SK-N-SH (cell line): ENCODE data around the gene LGALS3. TPM values are rescaled to one million over a fixed set of nuclear protein-coding genes. Genes with fewer than 3 reads are reported as not detected.
A peak's percentile ranks its signal among the peaks of the same experiment; 100 is the strongest.

Experiments used
- CTCF ChIA-PET: fragments of 300-600, 350-600 bp; formaldehyde crosslinking; extraction: SDS; loops from one replicate; lab custom pipeline; 2021; lab: Yijun Ruan, JAX
- POLR2A ChIA-PET: fragments of 350-600 bp; sonication (Branson Sonifier 250); formaldehyde crosslinking; extraction: SDS; loops from one replicate; lab custom pipeline; 2020; ENCODE audit warnings: antibody characterized with exemption, inconsistent platforms; lab: Yijun Ruan, JAX
- DNase-seq: peaks from one replicate; pipeline ENCODE4 v3.0.0; 2012
- H2AFZ ChIP-seq: fragments of 200-600 bp; sonication (generic); 2 replicates; pipeline ENCODE4 v1.8.1; 2016; ENCODE audit warnings: antibody characterized with exemption, mild to moderate bottlenecking, low read depth
- H3F3A ChIP-seq: fragments of 200-600 bp; sonication (generic); replicated peaks from 2 replicates; pipeline ENCODE3; 2016; ENCODE audit warnings: antibody characterized with exemption, mild to moderate bottlenecking; ENCODE audit not compliant: insufficient read depth
- H3K27ac ChIP-seq, 2 experiments: fragments of 200-500 bp in 1 of 2; fragments of 200-600 bp in 1 of 2; sonication (Bioruptor generic) in 1 of 2; sonication (generic), shearing (Covaris generic) in 1 of 2; 2 replicates each; pipeline versions ENCODE4 v1.5.1 to v1.6.1; 2014 to 2016; ENCODE audit warnings: low read depth in 2 of 2, inconsistent platforms in 1 of 2, low read length in 1 of 2, mild to moderate bottlenecking in 1 of 2, mixed read lengths in 1 of 2
- H3K27me3 ChIP-seq: fragments of 200-600 bp; sonication (generic), shearing (Covaris generic); 2 replicates; pipeline ENCODE4 v1.6.1; 2016; ENCODE audit warnings: mixed run types; ENCODE audit not compliant: insufficient read depth
- H3K36me3 ChIP-seq, 2 experiments: fragments of 200-500 bp in 1 of 2; fragments of 200-600 bp in 1 of 2; sonication (Bioruptor generic) in 1 of 2; sonication (generic) in 1 of 2; replicated peaks in 1 of 2; 2 replicates each; pipeline versions ENCODE3 to v1.5.1; 2014 to 2016; ENCODE audit warnings: low read length in 1 of 2, mild to moderate bottlenecking in 1 of 2; ENCODE audit not compliant: insufficient read depth in 2 of 2, control insufficient read depth in 1 of 2
- H3K4me1 ChIP-seq, 2 experiments: fragments of 200-500 bp in 1 of 2; fragments of 200-600 bp in 1 of 2; sonication (Bioruptor generic) in 1 of 2; sonication (generic), shearing (Covaris generic) in 1 of 2; 2 replicates each; pipeline versions ENCODE4 v1.5.1 to v1.6.1; 2014 to 2016; ENCODE audit warnings: low read depth in 1 of 2, low read length in 1 of 2, mixed run types in 1 of 2; ENCODE audit not compliant: insufficient read depth in 2 of 2, control insufficient read depth in 1 of 2
- H3K4me2 ChIP-seq: fragments of 200-600 bp; sonication (generic), shearing (Covaris generic); 2 replicates; pipeline ENCODE4 v1.6.1; 2017; ENCODE audit warnings: mixed run types
- H3K4me3 ChIP-seq, 2 experiments: fragments of 200-500 bp in 1 of 2; fragments of 200-600 bp in 1 of 2; sonication (Bioruptor generic) in 1 of 2; sonication (generic), shearing (Covaris generic) in 1 of 2; 2 replicates each; pipeline versions ENCODE4 v1.5.1 to v1.8.1; 2014 to 2016; ENCODE audit warnings: low read depth in 2 of 2, inconsistent platforms in 1 of 2, low read length in 1 of 2, mild to moderate bottlenecking in 1 of 2, mixed read lengths in 1 of 2, moderate library complexity in 1 of 2
- H3K79me2 ChIP-seq: fragments of 200-600 bp; sonication (generic); 2 replicates; pipeline ENCODE4 v1.8.1; 2017; ENCODE audit warnings: mild to moderate bottlenecking; ENCODE audit not compliant: insufficient read depth
- H3K9ac ChIP-seq: fragments of 200-600 bp; sonication (generic); 2 replicates; pipeline ENCODE4 v1.6.1; 2017; ENCODE audit warnings: mixed run types
- H3K9me2 ChIP-seq: fragments of 200-600 bp; sonication (generic); 2 replicates; pipeline ENCODE4 v1.6.1; 2017; ENCODE audit warnings: mixed run types
- H3K9me3 ChIP-seq: fragments of 200-600 bp; sonication (generic); 2 replicates; pipeline ENCODE4 v1.6.1; 2017; ENCODE audit warnings: mixed run types, mild to moderate bottlenecking, moderate library complexity
- H4K20me1 ChIP-seq: fragments of 200-600 bp; sonication (generic); 2 replicates; pipeline ENCODE4 v1.6.1; 2017; ENCODE audit warnings: mild to moderate bottlenecking, mixed run types; ENCODE audit not compliant: insufficient read depth
- CHD2 ChIP-seq: fragments of 150-350 bp; IDR thresholded peaks from 2 replicates; pipeline ENCODE4 v1.6.1; 2018; ENCODE audit warnings: low read length; ENCODE audit not compliant: partially characterized antibody
- ELF1 ChIP-seq: IDR thresholded peaks from 2 replicates; pipeline ENCODE4 v1.4.0; 2012
- EZH2phosphoT487 ChIP-seq: fragments of 200-600 bp; sonication (generic); IDR thresholded peaks from 2 replicates; pipeline ENCODE4 v1.6.1; 2017; ENCODE audit warnings: low read depth, mixed run types, mild to moderate bottlenecking, antibody characterized with exemption, moderate library complexity, borderline replicate concordance
- FOXJ3 ChIP-seq: sonication (generic); formaldehyde crosslinking; IDR thresholded peaks from 2 replicates; pipeline ENCODE4 v1.5.1; 2020; ENCODE audit warnings: mild to moderate bottlenecking, missing genetic modification reagents
- FOXM1 ChIP-seq: IDR thresholded peaks from 2 replicates; pipeline ENCODE4 v1.4.0; 2012; ENCODE audit warnings: low read depth, mild to moderate bottlenecking
- GABPA ChIP-seq: IDR thresholded peaks from 2 replicates; pipeline ENCODE4 v1.4.0; 2012; ENCODE audit warnings: low read depth, mild to moderate bottlenecking
- GATA2 ChIP-seq: sonication (generic); formaldehyde crosslinking; IDR thresholded peaks from 2 replicates; pipeline ENCODE4 v1.5.0; 2020; ENCODE audit warnings: mild to moderate bottlenecking, missing genetic modification reagents
- JUND ChIP-seq: IDR thresholded peaks from 2 replicates; pipeline ENCODE4 v1.4.0; 2012
- MAX ChIP-seq: IDR thresholded peaks from 2 replicates; pipeline ENCODE4 v1.4.0; 2012; ENCODE audit warnings: low read depth
- MEF2A ChIP-seq: IDR thresholded peaks from 2 replicates; pipeline ENCODE4 v1.4.0; 2012; ENCODE audit warnings: low read depth, borderline replicate concordance
- MXI1 ChIP-seq: IDR thresholded peaks from 2 replicates; pipeline ENCODE4 v1.6.1; 2012; ENCODE audit warnings: mild to moderate bottlenecking, low read depth, low read length, improper control_type of control experiment
- NFIC ChIP-seq: IDR thresholded peaks from 2 replicates; pipeline ENCODE4 v1.4.0; 2012; ENCODE audit warnings: borderline replicate concordance
- RAD21 ChIP-seq: IDR thresholded peaks from 2 replicates; pipeline ENCODE4 v1.6.1; 2012; ENCODE audit warnings: mild to moderate bottlenecking, low read length
- SIN3A ChIP-seq: IDR thresholded peaks from 2 replicates; pipeline ENCODE4 v1.6.1; 2012; ENCODE audit warnings: low read depth, mild to moderate bottlenecking, low read length, moderate library complexity, borderline replicate concordance
- TAF1 ChIP-seq: IDR thresholded peaks from 2 replicates; pipeline ENCODE4 v1.6.1; 2012; ENCODE audit warnings: low read depth, mild to moderate bottlenecking, low read length, moderate library complexity, borderline replicate concordance
- TCF12 ChIP-seq: IDR thresholded peaks from 2 replicates; pipeline ENCODE4 v1.4.0; 2012
- USF2 ChIP-seq: fragments of 150-350 bp; IDR thresholded peaks from 2 replicates; pipeline ENCODE4 v1.6.1; 2017; ENCODE audit warnings: antibody characterized with exemption, low read length, low read depth, borderline replicate concordance
- ZBTB33 ChIP-seq: IDR thresholded peaks from 2 replicates; pipeline ENCODE4 v1.4.0; 2012; ENCODE audit warnings: low read depth, borderline replicate concordance
- WGBS: methylation state at CpG from one replicate; pipeline ENCODE4 v1.1.6; 2017; ENCODE audit warnings: low lambda C conversion rate; 5-methylcytosine and 5-hydroxymethylcytosine counted together
- polyA plus RNA-seq, 3 experiments: library from polyadenylated mRNA; depleted of rRNA; stranded (reverse); fragments of >200 nt; gene quantifications; 2 replicates each; pipeline ENCODE4 v1.2.3, GENCODE V29; 2012
- TF ChIP-seq, protein P1 (sequence below): fragments of 200-600 bp; sonication (generic); IDR thresholded peaks from 2 replicates; pipeline ENCODE4 v1.6.1; 2017; ENCODE audit warnings: antibody characterized with exemption, mild to moderate bottlenecking, moderate library complexity
- TF ChIP-seq, protein P2 (sequence below): IDR thresholded peaks from 2 replicates; pipeline ENCODE4 v1.6.1; 2012; ENCODE audit warnings: mild to moderate bottlenecking, low read depth, low read length, moderate library complexity

Gene LGALS3
- polyA plus RNA-seq, 1 of the 3 experiments (the other 2 are of a cell fraction) = 59.8 TPM

- peaks cover 11% of the 10 kb centered on the region for H3F3A ChIP-seq
- H4K20me1 ChIP-seq = peaks cover 6% of the 10 kb centered on the region; the same call in 1 of the 2 replicates
- H3K9me2 ChIP-seq = no peaks in the 10 kb centered on the region
- H3K4me3 ChIP-seq = no peak overlapping the region
- WGBS = 92% methylated on average over 4 of the region's 7 CpGs
- ChIA-PET CTCF (interaction anchor here (0.6 to 2.8 kb wide), 10 partner anchors 8 to 1381 kb away, joined by 3 to 21 read pairs (median 4); partner anchors contain the start of gene MAPK1IP1L), POLR2A (interaction anchor here (0.6 kb wide), 1 partner anchor 70 kb away, joined by 3 read pairs; no protein-coding TSS in a partner anchor)
- H3K4me2 ChIP-seq = no peak overlapping the region
- H3K9me3 ChIP-seq = no peaks in the 10 kb centered on the region
- H3K9ac ChIP-seq = no peak overlapping the region
- peaks cover 51% of the 10 kb centered on the region for H3K79me2 ChIP-seq
- no peaks in the 10 kb centered on the region for H3K27me3 ChIP-seq
- peaks cover 48 to 52% of the 10 kb centered on the region in 2 experiments for H3K36me3 ChIP-seq
- H2AFZ ChIP-seq = no peak overlapping the region
- no peak overlapping the region; a peak in 1 of 4 replicates for H3K27ac ChIP-seq
- DNase-seq = no peak
- H3K4me1 ChIP-seq = peaks cover 13 to 16% of the 10 kb centered on the region in 2 experiments; a peak in 3 of 4 replicates
- TF ChIP-seq, protein P1, sequence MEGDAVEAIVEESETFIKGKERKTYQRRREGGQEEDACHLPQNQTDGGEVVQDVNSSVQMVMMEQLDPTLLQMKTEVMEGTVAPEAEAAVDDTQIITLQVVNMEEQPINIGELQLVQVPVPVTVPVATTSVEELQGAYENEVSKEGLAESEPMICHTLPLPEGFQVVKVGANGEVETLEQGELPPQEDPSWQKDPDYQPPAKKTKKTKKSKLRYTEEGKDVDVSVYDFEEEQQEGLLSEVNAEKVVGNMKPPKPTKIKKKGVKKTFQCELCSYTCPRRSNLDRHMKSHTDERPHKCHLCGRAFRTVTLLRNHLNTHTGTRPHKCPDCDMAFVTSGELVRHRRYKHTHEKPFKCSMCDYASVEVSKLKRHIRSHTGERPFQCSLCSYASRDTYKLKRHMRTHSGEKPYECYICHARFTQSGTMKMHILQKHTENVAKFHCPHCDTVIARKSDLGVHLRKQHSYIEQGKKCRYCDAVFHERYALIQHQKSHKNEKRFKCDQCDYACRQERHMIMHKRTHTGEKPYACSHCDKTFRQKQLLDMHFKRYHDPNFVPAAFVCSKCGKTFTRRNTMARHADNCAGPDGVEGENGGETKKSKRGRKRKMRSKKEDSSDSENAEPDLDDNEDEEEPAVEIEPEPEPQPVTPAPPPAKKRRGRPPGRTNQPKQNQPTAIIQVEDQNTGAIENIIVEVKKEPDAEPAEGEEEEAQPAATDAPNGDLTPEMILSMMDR = peak; percentile 32; the same call in 1 of the 2 replicates
- no peak for TF ChIP-seq NFIC
- TF ChIP-seq, all 33 proteins: peak for 1
These were observed 9.0 kb downstream of the LGALS3 start for GRCh38 chr14:55138091-55138490.

GRCh38 chr14:55139141-55139540 lies 10.1 kb downstream of the LGALS3 start:
- no peaks in the 10 kb centered on the region for H3K9me2 ChIP-seq
- peaks cover 5% of the 10 kb centered on the region; the same call in 1 of the 2 replicates for H4K20me1 ChIP-seq
- no peak overlapping the region for H3K4me2 ChIP-seq
- POLR2A ChIA-PET = no interaction called here
- peaks cover 44% of the 10 kb centered on the region for H3K79me2 ChIP-seq
- CTCF ChIA-PET = interaction anchor here (2.7 to 2.8 kb wide), 2 partner anchors 21 to 88 kb away, joined by 8 to 21 read pairs; partner anchors contain the start of gene MAPK1IP1L
- no peak overlapping the region for H3K4me3 ChIP-seq
- no peak overlapping the region for H3K27ac ChIP-seq
- DNase-seq = no peak
- H3K27me3 ChIP-seq = no peaks in the 10 kb centered on the region
- H3K9me3 ChIP-seq = no peaks in the 10 kb centered on the region
- peaks cover 48 to 59% of the 10 kb centered on the region in 2 experiments for H3K36me3 ChIP-seq
- no peak overlapping the region for H2AFZ ChIP-seq
- H3F3A ChIP-seq = peaks cover 7% of the 10 kb centered on the region
- peaks cover 7 to 11% of the 10 kb centered on the region in 2 experiments; a peak in 3 of 4 replicates for H3K4me1 ChIP-seq
- H3K9ac ChIP-seq = no peak overlapping the region
- TF ChIP-seq GATA2 (CRISPR knock-in tag) (no peak), TAF1 (no peak), ZBTB33 (no peak), MXI1 (no peak), JUND (no peak), EZH2phosphoT487 (no peak), MAX (no peak), GABPA (no peak), CHD2 (no peak), FOXM1 (no peak), ELF1 (no peak), RAD21 (no peak), TCF12 (no peak), USF2 (no peak), MEF2A (no peak), SIN3A (no peak), FOXJ3 (no peak)
- TF ChIP-seq, protein P2, sequence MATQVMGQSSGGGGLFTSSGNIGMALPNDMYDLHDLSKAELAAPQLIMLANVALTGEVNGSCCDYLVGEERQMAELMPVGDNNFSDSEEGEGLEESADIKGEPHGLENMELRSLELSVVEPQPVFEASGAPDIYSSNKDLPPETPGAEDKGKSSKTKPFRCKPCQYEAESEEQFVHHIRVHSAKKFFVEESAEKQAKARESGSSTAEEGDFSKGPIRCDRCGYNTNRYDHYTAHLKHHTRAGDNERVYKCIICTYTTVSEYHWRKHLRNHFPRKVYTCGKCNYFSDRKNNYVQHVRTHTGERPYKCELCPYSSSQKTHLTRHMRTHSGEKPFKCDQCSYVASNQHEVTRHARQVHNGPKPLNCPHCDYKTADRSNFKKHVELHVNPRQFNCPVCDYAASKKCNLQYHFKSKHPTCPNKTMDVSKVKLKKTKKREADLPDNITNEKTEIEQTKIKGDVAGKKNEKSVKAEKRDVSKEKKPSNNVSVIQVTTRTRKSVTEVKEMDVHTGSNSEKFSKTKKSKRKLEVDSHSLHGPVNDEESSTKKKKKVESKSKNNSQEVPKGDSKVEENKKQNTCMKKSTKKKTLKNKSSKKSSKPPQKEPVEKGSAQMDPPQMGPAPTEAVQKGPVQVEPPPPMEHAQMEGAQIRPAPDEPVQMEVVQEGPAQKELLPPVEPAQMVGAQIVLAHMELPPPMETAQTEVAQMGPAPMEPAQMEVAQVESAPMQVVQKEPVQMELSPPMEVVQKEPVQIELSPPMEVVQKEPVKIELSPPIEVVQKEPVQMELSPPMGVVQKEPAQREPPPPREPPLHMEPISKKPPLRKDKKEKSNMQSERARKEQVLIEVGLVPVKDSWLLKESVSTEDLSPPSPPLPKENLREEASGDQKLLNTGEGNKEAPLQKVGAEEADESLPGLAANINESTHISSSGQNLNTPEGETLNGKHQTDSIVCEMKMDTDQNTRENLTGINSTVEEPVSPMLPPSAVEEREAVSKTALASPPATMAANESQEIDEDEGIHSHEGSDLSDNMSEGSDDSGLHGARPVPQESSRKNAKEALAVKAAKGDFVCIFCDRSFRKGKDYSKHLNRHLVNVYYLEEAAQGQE = no peak
